HG03280 (cell line): ENCODE results near the gene MBD6.
"Not testable (repeated sequence)": the region's sequence is repeated elsewhere in the genome, so short reads cannot be mapped to it uniquely, and the experiment has no call there.

Experiments
- ATAC-seq: cut with Tn5 transposase; IDR thresholded peaks from one replicate; pipeline ENCODE4 v1.9.1; 2021; ENCODE audit warnings: mild to moderate bottlenecking, moderate library complexity; ENCODE audit not compliant: unreplicated experiment

Gene MBD6

GRCh38 chr12:57546438-57547287 is 24.0 kb downstream of the MBD6 start, which contains the start of gene DCTN2:
Gene DCTN2, minus strand, starts transcription at chr12:57547192. Its CDS starts 129 bp downstream, at chr12:57547063.
- ATAC-seq = peak; percentile 98

GRCh38 chr12:57547288-57548012 is 24.8 kb downstream of the MBD6 start:
- ATAC-seq = no peak

GRCh38 chr12:57548013-57548315 is 25.3 kb downstream of the MBD6 start:
- no peak for ATAC-seq

- no peak for ATAC-seq
Measured at GRCh38 chr12:57548488-57548887, 25.9 kb downstream of the MBD6 start.

GRCh38 chr12:57549203-57549908 is 26.7 kb downstream of the MBD6 start:
- ATAC-seq = no peak

- ATAC-seq = no peak
Measured at GRCh38 chr12:57549909-57550640, 27.5 kb downstream of the MBD6 start, which contains the start of gene KIF5A. Gene KIF5A, plus strand, starts transcription at chr12:57550044. Its CDS starts 228 bp downstream, at chr12:57550272.

- no peak for ATAC-seq
Measured at GRCh38 chr12:57550641-57551549, 28.3 kb downstream of the MBD6 start.

- no peak for ATAC-seq
Measured at GRCh38 chr12:57551637-57552305, 29.1 kb downstream of the MBD6 start.

GRCh38 chr12:57552306-57552651 is 29.7 kb downstream of the MBD6 start:
- ATAC-seq = no peak

- ATAC-seq = no peak
Measured at GRCh38 chr12:57552835-57553313, 30.2 kb downstream of the MBD6 start.

GRCh38 chr12:57553343-57554202 is 30.9 kb downstream of the MBD6 start:
- ATAC-seq = no peak

- no peak for ATAC-seq
Measured at GRCh38 chr12:57554453-57554852, 31.8 kb downstream of the MBD6 start.

- ATAC-seq = no peak
Measured at GRCh38 chr12:57554897-57555296, 32.3 kb downstream of the MBD6 start.

GRCh38 chr12:57558864-57559263 is 36.2 kb downstream of the MBD6 start:
- ATAC-seq = no peak

GRCh38 chr12:57560516-57560915 is 37.9 kb downstream of the MBD6 start:
- ATAC-seq = no peak

GRCh38 chr12:57561117-57561516 is 38.5 kb downstream of the MBD6 start:
- not testable (repeated sequence) for ATAC-seq

- no peak for ATAC-seq
Measured at GRCh38 chr12:57563358-57563757, 40.7 kb downstream of the MBD6 start.

- ATAC-seq = no peak
Measured at GRCh38 chr12:57564178-57564740, 41.6 kb downstream of the MBD6 start.
